Measurements from ENCODE around the gene RNF38.
"Not testable (repeated sequence)": the region's sequence is repeated elsewhere in the genome, so short reads cannot be mapped to it uniquely, and the experiment has no call there.

RNF38 gene

DNA sequence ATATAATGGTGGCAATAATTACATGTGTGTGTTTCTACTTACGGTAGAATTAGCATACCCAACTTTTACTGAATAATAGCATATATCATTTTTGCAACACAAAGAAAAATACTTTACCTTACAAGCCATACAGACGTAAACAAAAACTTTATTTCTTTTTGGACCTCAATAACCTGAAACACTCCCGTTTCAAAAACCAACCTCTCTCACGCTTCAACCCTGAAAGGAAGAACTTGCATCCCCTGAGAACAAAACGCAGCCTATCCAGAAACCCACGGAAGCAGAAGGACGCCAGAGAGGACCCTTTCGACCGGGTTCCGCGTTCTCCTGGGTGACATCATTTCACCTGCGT lies at the start of gene RNF38:
Gene RNF38 (minus strand): TSS at position 290 of the 352 bp plus-strand sequence. CDS start 161 bp downstream, at position 129.
- no peak for DNase-seq

DNA sequence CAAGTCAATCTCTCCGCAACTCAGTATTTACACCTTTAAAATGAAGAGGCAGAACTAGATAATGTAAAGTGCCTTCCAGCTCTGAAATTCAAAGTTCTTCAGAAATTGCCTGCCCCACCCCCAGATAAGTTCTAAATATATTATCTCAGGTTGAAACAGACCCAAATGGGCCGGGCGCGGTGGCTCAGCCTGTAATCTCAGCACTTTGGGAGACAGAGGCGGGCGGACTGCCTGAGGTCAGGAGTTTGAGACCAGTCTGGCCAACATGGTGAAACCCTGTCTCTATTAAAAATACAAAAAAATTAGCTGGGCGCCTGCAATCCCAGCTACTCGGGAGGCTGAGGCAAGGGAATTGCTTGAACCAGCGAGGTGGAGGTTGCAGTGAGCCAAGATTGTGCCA lies 48.5 kb upstream of the RNF38 start:
- not testable (repeated sequence) for DNase-seq

DNA sequence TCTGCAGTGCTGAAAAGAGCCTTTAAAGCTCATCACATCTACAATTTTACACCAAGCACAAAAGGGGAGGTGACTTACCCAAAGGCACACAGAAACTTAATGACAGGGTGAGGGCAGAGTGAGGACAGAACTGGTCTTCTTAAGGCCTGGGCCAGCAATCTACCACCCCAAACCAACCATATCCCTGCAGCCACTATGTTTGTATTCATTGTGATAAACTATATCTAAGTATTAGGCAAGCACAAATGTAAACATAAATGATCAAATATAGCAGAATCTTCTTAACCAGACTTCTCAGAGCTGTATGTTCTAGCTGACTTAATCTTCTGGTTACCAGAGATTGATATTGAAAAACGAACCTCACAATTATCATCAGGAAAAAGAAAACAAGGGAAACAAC lies 47.9 kb upstream of the RNF38 start:
- DNase-seq, result no peak

DNA sequence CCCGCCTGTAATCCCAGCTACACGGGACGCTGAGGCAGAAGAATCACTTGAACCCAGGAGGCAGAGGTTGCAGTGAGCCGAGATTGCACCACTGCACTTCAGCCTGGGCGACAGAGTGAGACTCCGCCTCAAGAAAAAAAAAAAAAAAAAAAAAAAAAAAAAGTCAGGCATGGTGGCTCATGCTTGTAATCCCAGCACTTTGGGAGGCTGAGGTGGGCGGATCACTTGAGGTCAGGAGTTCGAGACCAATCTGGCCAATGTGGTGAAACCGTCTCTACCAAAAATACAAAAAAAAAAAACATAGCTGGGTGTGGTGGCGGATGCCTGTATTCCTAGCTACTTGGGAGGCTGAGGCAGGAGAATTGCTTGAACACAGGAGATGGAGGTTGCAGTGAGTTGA lies 46.6 kb upstream of the RNF38 start:
- not testable (repeated sequence) for DNase-seq

DNA sequence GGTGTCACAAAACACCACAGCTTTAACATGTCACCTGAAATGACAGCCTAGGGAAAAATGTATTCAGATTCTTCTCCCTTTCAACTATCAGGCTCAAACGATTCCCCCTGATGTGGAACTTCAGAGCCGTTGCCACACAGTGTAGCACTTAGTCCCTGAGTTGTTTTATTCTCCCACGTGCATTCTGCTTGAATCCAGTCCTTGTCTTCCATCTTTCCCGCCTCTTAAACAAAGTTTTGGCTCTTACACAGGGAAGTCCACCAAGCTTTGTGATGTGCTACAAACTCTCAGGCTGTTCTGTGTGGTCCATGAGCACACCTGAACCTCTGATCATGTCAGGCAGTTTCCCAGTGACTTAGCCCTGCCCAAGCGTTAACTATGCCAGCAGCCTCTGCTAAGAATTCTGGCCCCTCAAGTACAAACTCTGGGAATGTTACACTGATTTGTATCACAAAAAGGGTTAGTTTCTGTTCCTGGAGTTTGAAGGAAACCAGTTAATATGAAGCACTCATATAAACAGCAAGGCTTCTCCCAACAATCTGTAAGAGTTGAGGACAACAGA lies 45.8 kb upstream of the RNF38 start:
- DNase-seq, result no peak

DNA sequence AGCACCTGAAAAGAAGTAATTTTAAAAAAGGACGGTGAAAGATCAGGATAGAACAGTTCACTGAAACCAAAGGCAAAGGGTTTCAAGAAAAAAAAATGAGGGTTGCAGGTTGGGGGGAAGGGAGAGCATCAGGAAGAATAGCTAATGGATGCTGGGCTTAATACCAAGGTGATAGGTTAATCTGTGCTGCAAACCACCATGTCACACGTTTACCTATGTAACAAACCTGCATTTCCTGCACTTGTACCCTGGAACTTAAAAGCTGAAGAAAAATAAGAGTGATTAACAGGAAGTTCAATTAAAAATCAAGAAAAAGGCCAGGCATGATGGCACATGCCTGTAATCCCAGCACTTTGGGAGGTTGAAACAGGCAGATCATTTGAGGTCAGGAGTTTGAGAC lies 44.1 kb upstream of the RNF38 start:
- no peak for DNase-seq

DNA sequence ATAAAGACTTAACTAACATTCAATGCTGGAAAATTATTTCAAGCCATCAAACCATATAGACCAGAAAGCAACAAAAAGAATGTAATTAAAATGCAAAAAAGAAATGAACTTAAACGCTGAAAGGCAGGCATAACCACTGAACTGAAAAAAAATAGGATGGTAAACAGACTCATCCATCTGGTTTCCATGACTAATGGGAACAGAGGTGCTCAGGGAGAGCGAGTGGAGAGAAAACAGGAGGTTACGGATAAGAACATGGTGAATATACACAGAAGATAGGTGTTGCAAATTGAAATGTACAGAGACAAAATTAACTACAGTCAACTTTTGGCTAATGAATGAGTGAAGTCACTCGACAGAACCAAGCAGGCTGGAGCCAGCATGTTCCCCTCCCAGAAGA lies 43.5 kb upstream of the RNF38 start:
- no peak for DNase-seq

DNA sequence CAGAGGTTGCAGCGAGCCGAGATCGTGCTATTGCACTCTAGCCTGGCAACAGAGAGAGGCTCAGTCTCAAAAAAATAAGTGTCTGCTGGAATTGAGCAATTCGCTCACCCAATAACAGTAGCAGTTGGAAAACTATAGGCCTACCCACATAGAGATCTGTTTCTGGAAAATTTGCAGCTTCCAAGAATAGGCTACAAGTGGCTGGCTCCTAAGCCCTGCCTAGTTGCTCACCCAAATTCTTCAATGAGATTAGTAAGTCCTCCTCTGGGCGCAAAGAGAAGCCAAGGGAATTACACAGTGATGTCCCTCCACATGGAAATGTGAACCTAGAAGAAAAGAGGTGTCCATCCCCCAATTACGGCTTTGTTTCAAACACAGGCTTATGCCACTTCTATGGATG lies 42.6 kb upstream of the RNF38 start:
- no peak for DNase-seq

DNA sequence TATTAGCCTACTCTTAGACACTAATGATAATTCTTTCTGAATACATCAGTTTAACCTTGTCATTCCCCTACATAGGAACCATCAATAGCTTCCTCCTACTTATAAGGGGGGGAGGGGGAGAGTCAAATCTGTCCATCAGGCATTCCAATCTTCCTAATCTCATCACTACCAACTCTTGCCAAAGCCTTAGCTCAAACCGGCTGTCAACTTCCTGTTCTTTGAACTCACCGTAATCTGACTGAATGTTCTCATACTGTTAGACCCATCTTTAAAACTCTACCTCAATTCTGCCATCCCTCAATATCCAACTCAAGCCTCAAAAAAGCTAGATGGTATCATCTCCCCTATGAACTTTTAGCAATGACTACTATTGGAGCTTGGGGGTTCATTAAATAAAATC lies 41.9 kb upstream of the RNF38 start:
- no peak for DNase-seq

DNA sequence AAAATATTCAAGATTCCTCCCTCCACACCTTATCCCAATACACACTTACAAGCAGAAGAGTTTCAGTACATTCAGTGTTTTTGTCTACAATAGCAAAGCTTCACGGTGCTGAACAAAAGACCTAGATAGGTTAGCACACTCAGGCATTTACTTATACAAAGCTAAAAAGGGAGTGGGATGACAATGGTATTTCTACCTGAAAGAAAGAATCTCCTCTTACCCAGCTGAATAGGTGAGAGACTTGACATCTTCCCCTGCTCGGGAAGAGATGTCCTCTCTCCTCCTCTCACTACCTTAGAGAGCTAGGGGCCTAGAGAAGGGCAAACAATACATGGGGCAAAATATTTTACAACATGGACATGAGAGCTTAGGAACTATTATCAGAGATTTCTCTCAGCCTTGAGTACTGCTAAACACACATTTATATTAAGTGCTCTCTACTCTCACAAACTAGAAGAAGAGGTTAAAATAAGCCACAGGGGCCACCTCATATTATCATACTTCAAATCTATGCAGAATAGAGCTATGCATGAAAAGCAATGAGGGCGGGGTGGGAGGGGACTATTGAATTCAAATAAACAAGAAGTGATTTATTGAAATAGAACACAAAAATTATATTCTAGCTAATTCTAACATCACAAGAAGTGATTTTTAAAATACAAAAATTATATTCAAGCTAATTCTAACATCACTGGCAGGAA lies 38.6 kb upstream of the RNF38 start:
- no peak for DNase-seq

DNA sequence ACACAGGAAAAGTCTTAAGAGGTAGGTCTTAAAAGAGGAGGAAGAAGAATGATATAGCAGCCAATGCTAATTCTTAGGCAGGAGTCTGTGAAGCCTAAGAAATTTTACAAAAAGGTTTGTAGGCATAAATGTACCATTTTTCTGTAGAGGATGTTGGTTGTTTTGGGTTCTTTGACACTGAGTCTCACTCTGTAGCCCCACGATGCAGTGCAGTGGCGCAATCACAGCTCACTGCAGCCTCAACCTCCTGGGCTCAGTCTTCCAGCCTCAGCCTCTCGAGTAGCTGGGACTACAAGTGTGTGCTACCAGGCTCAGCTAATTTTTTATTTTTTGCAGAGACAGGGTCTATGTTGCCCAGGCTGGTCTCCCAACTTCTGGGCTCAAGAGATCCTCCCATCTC lies 37.7 kb upstream of the RNF38 start:
- no peak for DNase-seq

DNA sequence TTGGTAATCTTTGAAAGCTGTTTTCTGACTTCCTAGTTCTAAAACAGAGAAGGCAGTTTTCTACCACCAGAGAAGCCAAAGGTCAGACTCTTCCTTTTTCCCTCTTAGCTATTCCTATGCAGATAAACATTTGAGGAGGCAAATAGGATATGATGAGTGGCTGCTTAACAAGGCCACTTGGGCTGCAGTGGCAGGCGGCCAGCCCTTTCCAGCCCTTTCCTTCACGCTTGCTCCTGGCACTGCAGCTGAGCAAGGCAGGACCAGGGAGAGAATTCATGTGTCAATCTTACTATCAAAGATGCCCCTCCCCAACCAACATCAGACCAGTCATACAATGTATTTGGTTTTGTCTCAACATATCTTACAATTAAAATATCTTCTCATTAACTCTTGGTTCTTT lies 36.8 kb upstream of the RNF38 start:
- DNase-seq, result no peak

DNA sequence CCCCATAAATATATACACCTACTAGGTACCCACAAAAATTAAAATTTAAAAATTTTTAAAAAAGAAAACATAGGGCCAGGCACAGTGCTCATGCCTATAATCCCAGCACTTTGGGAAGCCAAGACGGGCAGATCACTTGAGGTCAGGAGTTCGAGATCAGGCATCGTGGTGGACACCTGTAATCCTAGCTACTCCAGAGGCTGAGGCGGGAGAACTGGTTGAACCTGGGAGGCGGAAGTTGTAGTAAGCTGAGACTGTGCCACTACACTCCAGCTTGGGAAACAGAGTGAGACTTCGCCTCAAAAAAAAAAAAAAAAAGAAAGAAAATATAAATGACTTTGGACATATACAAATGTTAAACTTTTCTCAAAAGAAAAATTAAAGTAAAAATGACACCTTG lies 33.3 kb upstream of the RNF38 start:
- DNase-seq, result no peak

DNA sequence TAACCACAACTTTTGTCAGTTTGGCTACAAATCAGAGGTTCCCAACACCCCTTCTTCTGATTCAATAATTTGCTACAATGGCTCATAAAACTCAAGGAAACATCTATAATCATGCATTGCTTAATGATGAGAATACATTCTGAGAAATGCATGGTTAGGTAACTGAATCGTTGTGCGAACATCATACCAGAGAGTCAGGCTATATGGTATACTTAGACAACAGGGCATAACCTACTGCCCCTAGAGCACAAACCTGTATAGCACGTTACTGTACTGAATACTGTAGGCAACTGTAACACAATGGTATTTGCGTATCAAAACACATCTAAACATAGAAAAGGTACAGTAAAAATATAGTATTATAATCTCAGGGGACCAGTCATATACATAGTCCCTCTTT lies 31.0 kb upstream of the RNF38 start:
- no peak for DNase-seq

DNA sequence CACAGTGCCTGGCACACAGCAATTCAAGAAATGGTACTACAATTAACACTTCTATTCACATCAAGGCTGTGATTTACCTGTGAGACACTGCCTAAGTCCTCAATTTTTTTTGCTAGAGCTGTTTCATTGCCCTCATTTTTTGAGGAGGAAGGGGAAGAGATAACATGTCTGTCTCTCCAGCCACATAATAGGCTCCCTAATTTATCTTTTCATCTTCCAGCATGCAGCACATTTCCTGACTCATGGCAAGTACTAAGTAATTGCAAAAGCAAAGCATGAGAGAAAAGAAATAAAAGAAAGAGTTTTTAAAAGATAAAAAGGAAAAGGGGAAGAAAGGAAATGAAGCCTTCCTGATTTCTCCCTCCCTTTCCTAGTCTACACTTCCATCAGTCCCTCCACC lies 26.9 kb upstream of the RNF38 start:
- DNase-seq, result no peak

DNA sequence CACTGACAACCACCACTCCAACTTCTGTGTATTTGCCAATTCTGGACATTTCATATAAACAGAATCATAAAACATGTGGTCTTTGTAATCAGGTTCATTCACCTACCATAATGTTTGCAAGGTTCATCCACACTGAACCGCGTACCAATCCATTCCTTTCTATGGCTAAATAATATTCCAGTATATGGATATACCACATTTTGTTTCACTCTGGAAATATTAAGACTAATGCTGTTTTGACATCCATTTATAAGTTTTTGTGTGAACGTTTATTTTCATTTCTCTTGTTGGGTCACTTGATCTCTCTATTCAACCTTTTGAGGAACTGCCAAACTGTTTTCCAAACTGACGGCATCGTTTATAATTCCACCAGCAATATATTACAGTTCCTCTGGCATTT lies 26.3 kb upstream of the RNF38 start:
- no peak for DNase-seq

DNA sequence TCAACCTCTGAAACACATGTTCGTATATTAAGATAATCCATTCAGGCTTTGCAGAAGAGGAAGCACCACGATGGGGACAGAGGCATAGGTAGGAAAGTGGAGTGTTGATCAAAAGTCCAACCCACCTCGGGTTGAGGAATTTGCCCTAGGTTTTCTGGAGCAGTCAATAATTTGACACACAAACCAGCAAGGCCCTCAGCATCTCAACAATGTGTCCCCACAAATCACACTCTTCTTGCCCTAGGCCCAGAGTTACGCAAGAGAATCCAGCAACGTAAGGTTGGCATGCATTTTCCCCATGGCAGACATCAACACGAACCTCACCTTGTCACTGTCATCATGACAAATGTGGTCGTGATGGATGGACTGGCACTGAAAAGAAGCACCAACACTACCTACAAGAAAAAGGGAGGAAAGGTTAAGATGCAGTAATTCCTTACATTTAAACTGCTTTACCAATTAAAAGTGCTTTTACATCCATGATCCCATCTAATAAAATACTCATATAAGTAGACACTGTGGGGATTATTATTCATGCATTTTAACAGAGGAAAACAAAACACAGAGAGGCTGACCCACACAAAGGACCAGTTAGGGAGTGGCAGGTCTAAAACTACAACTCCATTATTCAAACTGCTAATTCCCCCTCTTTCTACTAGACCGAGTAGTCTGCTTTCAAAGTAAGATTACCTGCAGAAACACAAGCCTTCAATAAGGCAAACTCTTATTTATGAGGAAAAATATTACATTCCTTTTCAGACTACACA lies 24.4 kb upstream of the RNF38 start:
- DNase-seq, result no peak

DNA sequence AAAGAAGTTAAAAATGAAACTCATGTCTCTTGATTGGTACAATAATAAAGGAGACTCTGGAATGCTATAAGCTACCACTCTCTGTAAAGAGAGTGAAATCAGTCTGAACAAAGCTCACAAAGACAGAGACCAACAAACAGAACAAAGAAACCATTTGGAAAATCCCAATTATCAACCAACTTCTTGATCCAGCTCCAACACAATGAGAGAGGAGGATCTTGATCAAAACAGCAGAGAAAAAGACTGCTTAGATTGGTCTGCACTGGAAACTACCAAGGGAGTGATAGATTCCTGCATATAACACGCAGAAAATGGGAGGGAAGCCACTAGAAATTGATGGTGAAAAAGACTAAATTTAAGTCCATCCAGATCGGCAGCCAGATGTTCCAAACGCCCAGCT lies 23.1 kb upstream of the RNF38 start:
- DNase-seq, result no peak

DNA sequence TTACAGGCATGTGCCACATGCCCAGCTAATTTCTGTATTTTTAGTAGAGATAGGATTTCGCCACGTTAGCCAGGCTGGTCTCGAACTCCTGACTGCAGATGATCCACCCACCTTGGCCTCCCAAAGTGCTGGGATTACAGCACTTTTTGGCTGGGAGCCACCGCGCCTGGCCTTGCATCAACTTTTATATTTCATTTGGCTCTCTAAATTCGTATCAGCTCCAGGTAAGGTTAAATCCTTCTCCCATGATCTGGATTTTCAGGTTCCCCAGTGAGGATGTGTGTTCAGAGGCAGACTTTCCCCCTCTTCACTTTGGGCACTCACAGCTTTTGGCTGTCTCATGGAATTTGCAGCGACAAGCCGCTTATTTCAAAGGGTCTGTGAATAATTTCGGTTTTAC lies 16.8 kb upstream of the RNF38 start:
- no peak for DNase-seq

DNA sequence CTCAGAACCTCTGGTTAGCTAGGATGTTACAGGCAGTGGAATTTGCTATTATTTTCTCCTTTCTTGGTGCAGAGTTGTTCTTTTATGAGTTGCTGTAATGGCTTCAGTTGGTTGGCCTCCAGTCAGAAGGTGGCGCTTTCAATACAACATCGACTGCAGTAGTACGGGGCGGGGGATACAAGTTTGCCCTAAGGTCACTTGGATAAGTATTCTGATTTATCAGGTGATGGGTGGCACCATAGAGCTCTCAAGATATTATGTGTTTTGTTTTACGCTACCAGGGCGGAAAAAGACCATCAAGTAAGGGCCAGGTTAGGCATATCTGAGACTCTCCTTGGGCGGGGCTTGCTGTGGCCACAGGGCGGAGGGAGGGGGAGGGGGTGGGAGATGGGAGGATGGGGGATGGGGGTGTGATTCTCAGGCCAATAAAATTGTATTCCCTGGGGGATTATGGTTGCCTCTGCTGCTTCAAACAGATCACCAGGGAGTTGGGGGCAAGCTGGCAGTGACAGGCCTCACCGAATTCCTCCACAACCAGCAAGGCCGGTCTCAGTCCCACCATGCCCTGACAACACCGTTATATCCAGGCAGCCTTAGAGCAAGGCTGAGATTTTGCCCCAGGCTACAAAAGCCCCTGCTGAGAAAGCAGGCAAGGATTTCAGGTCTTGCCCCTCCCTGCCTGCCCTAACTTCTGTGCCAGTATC lies 15.9 kb upstream of the RNF38 start:
- no peak for DNase-seq

DNA sequence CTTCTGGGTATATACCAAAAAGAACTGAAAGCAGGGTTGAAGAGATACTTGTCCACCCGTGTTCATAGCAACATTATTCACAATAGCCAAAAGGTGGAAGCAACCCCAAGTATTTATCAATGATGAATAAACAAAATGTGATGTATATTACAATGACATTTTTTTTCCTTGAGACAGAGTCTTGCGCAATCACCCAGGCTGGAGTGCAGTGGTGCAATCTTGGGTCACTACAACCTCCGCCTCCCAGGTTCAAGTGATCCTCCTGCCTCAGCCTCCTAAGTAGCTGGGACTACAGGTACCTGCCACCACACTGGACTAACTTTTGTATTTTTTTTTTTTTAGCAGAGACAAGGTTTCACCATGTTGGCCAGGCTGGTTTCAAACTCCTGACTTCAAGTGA lies 11.3 kb upstream of the RNF38 start:
- not testable (repeated sequence) for DNase-seq

DNA sequence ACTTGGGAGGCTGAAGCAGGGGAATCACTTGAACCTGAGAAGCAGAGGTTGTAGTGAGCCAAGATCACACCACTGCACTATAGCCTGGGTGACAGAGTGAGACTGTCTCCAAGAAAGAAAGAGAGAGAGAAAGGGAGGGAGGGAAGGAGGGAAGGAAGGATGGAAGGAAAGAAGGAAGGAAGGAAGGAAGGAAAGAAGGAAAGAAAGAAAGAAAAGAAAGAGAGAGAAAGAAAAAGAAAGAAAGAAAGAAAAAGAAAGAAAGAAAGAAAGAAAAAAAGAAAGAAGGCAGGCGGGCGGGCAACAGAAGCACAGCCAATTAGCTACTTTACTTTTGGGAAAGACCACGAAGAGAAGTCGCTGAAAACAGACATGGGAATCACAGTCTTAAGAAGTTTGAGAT lies 9.0 kb upstream of the RNF38 start:
- DNase-seq, result not testable (repeated sequence)

DNA sequence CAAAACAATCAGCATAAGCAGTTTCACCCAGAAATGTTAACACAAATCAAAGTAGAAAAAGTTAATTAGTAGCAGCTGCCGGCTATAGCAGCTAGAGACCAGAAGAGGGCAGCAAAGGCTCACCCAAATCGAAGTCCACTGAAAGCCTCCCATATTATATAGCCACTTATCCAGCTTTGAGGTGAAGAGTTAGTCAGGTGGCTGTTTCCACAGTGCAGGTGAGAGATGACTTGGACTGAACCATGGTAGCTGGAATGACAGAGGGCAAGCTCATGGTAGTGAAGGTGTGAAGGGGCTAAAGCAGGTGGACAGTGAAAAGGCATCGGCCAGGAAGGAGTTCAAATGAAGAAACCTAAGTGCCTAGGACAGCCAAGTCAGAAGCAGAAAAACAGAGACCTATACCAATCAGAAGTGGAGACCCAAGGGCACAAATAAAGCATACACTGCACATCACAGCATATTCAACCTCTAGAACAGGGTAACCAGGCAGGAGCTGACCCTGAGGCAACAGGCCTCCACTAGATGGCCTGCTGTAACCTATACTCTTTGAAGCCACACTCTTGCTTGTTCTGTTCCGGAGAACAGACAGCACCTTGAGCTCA lies 7.2 kb upstream of the RNF38 start:
- DNase-seq, result no peak
